ENCODE measurements around the gene RELL1.
"Not testable (repeated sequence)": the region's sequence is repeated elsewhere in the genome, so short reads cannot be mapped to it uniquely, and the experiment has no call there.

The RELL1 gene

GRCh38 chr4:37693030-37693429, 6.9 kb upstream of the RELL1 start:
- DNase-seq (ENCODE audit: low read depth), result no peak

- DNase-seq (ENCODE audit: low read depth), result no peak
Measured at GRCh38 chr4:37690976-37691375, 4.8 kb upstream of the RELL1 start.

- no peak for DNase-seq (ENCODE audit: low read depth)
Measured at GRCh38 chr4:37689353-37690095, 3.3 kb upstream of the RELL1 start.

GRCh38 chr4:37687681-37688080, 1.5 kb upstream of the RELL1 start:
- DNase-seq (ENCODE audit: low read depth), result no peak

GRCh38 chr4:37687194-37687562, 1.0 kb upstream of the RELL1 start:
- DNase-seq (ENCODE audit: low read depth), result no peak

GRCh38 chr4:37685823-37686372, 278 bp downstream of the RELL1 start:
- DNase-seq (ENCODE audit: low read depth), result peak; percentile 23

GRCh38 chr4:37685161-37685822, 884 bp downstream of the RELL1 start:
- DNase-seq (ENCODE audit: low read depth), result peak; percentile 16

GRCh38 chr4:37684154-37684553, 2.0 kb downstream of the RELL1 start:
- no peak for DNase-seq (ENCODE audit: low read depth)

- DNase-seq (ENCODE audit: low read depth), result no peak
Measured at GRCh38 chr4:37682701-37683401, 3.3 kb downstream of the RELL1 start.

- no peak for DNase-seq (ENCODE audit: low read depth)
Measured at GRCh38 chr4:37680089-37680488, 6.1 kb downstream of the RELL1 start.

GRCh38 chr4:37679301-37679700, 6.9 kb downstream of the RELL1 start:
- no peak for DNase-seq (ENCODE audit: low read depth)

GRCh38 chr4:37678624-37679023, 7.6 kb downstream of the RELL1 start:
- DNase-seq (ENCODE audit: low read depth), result no peak

GRCh38 chr4:37675587-37676290, 10.4 kb downstream of the RELL1 start:
- DNase-seq (ENCODE audit: low read depth), result no peak

GRCh38 chr4:37674439-37674838, 11.7 kb downstream of the RELL1 start:
- DNase-seq (ENCODE audit: low read depth), result no peak

- no peak for DNase-seq (ENCODE audit: low read depth)
Measured at GRCh38 chr4:37673538-37674192, 12.5 kb downstream of the RELL1 start.

- no peak for DNase-seq (ENCODE audit: low read depth)
Measured at GRCh38 chr4:37671072-37671471, 15.1 kb downstream of the RELL1 start.

- DNase-seq (ENCODE audit: low read depth), result no peak
Measured at GRCh38 chr4:37670249-37670648, 15.9 kb downstream of the RELL1 start.

GRCh38 chr4:37669124-37669523, 17.1 kb downstream of the RELL1 start:
- DNase-seq (ENCODE audit: low read depth), result not testable (repeated sequence)

GRCh38 chr4:37667197-37668100, 18.7 kb downstream of the RELL1 start:
- DNase-seq (ENCODE audit: low read depth), result no peak

- DNase-seq (ENCODE audit: low read depth), result no peak
Measured at GRCh38 chr4:37666625-37667071, 19.5 kb downstream of the RELL1 start.
